Testis (tissue), 3 donors: ENCODE data around the gene ENPEP. TPM values are rescaled to one million over a fixed set of nuclear protein-coding genes. Genes with fewer than 3 reads are reported as not detected.

Source experiments
- DNase-seq: peaks from one replicate; pipeline ENCODE4 v3.0.0-alpha.2; 2019
- H3K27ac ChIP-seq, 2 donors: fragments of 200-600 bp; sonication (generic); one replicate each; pipeline ENCODE4 v1.5.1; 2019
- H3K27me3 ChIP-seq: fragments of 200-600 bp; sonication (generic); one replicate; pipeline ENCODE4 v1.5.1; 2019
- H3K36me3 ChIP-seq: fragments of 200-600 bp; sonication (generic); one replicate; pipeline ENCODE4 v1.5.1; 2017; ENCODE audit warnings: low read depth; ENCODE audit errors: missing control alignments
- H3K4me1 ChIP-seq: fragments of 200-600 bp; sonication (generic); one replicate; pipeline ENCODE4 v1.5.1; 2019
- H3K4me3 ChIP-seq, 2 donors: fragments of 200-600 bp; sonication (generic); one replicate each; pipeline ENCODE4 v1.5.1; 2017 to 2019
- H3K9me3 ChIP-seq: fragments of 200-600 bp; sonication (generic); one replicate; pipeline ENCODE4 v1.5.1; 2017
- CTCF ChIP-seq, 3 experiments: fragments of 450-650 bp in 2 of 3; fragments of 200-600 bp in 1 of 3; sonication (generic) in 1 of 3; IDR thresholded peaks; one replicate each; pipeline ENCODE4 v1.5.1; 2016 to 2019; ENCODE audit warnings: antibody characterized with exemption in 3 of 3, mild to moderate bottlenecking in 2 of 3, moderate library complexity in 1 of 3
- POLR2A ChIP-seq: fragments of 450-650 bp; IDR thresholded peaks from one replicate; pipeline ENCODE4 v1.6.1; 2017; ENCODE audit warnings: antibody characterized with exemption, mild to moderate bottlenecking, moderate library complexity
- WGBS, 2 donors: methylation state at CpG; one replicate each; pipeline ENCODE4 v1.1.5; 2018; 5-methylcytosine and 5-hydroxymethylcytosine counted together
- intact Hi-C: fragments of 100-400 bp; cut with DNase I; formaldehyde crosslinking; loops from one replicate; pipeline ENCODE4 v1.15.1; 2023; ENCODE audit warnings: low total_unique reads
- polyA plus RNA-seq: library from polyadenylated mRNA; stranded (reverse); fragments of 350-450 nt; fragmentation: Illumina TruSeq; extraction: RNeasy Lipid Tissue Mini Kit (QIAGEN cat#74804); gene quantifications from one replicate; pipeline ENCODE4 v1.2.3, GENCODE V29; 2014; ENCODE audit warnings: low read depth, low replicate concordance; ENCODE audit not compliant: insufficient read depth
- total RNA-seq, 2 donors: library from RNA; depleted of rRNA; stranded (reverse); fragments of >200 nt; gene quantifications; one replicate each; pipeline ENCODE4 v1.2.3, GENCODE V29; 2016

The ENPEP gene
- total and polyA plus RNA-seq, 3 donors from 2014 or later = 1.7 to 2.4 (median 1.7) TPM

DNA sequence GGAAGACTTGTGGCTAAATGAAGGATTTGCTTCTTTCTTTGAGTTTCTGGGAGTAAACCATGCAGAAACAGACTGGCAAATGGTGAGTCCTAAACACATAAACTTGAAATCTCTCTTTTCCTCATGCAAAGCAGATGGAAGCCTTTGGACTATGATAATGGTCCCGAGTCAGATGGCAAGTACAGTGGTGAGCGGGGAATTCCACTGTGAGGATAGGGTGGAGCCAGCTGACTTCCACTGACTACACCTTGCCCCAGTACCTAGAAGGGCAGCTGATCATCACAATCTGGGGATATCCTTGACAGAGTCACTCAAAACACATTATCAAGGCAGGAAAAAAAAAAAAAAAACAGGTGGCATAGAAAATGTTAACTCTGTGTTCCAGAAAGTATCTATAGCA is 34.3 kb downstream of the ENPEP start:
- no peak for TF ChIP-seq CTCF (IDR thresholded peaks at IDR 0.05)
- H3K27me3 ChIP-seq = no peaks in the 10 kb centered on the region
- 82 to 94% methylated on average over 2 of the region's 2 CpGs for WGBS, 2 donors
- no peak for DNase-seq
- H3K27ac ChIP-seq = no peak overlapping the region
- H3K9me3 ChIP-seq = no peaks in the 10 kb centered on the region
- intact Hi-C loops = loop anchor here (5.0 kb wide), 1 partner anchor 513 kb away; no protein-coding TSS in a partner anchor
- H3K4me3 ChIP-seq = no peak overlapping the region
- no peaks in the 10 kb centered on the region for H3K36me3 ChIP-seq
- H3K4me1 ChIP-seq = no peaks in the 10 kb centered on the region

DNA sequence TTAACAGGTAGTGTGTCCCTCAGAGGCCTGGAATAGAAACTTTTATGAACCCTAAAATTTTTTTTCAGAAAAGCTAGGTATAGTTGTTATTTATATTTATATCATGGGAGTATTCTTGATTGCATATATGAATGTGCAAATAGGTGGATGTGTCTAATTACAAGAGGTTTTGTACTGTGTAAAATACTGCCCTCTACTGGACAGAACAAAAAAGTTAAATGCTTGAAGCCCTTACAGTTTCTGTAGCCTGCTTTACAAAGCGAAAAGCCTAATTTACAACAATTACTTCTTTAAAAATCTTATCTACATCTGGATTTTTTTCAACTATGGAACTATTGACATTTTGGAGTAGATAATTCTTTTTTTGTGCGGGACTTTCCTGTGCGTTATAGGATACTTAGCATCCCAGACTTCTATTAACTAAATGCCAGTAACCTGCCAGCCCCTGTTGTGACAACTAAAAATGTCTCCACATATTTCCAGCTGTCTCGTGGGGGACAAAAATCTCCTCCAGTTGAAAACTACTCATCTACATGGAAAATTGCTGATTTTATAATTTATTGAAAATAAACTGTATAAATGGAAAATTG is 35.1 kb downstream of the ENPEP start:
- TF ChIP-seq POLR2A (no peak), CTCF (IDR thresholded peaks at IDR 0.05) (peak; percentile 57 to 76 (median 65))
- Histone ChIP-seq H3K27me3 (no peaks in the 10 kb centered on the region), H3K4me1 (no peaks in the 10 kb centered on the region), H3K27ac (no peak overlapping the region), H3K36me3 (no peaks in the 10 kb centered on the region), H3K9me3 (no peaks in the 10 kb centered on the region), H3K4me3 (no peak overlapping the region)
- DNase-seq = no peak
- WGBS, 2 donors = 46 to 57% methylated on average over 4 of the region's 4 CpGs
- intact Hi-C loops = loop anchor here (5.0 kb wide), 1 partner anchor 514 kb away; no protein-coding TSS in a partner anchor

- 73 to 80% methylated on average over 3 of the region's 3 CpGs for WGBS, 2 donors
- Histone ChIP-seq H3K4me3 (no peak overlapping the region), H3K9me3 (no peaks in the 10 kb centered on the region), H3K27me3 (no peaks in the 10 kb centered on the region), H3K27ac (no peak overlapping the region), H3K4me1 (no peaks in the 10 kb centered on the region), H3K36me3 (no peaks in the 10 kb centered on the region)
- TF ChIP-seq POLR2A (no peak), CTCF (IDR thresholded peaks at IDR 0.05) (no peak)
- intact Hi-C loops = loop anchor here (5.0 kb wide), 1 partner anchor 516 kb away; no protein-coding TSS in a partner anchor
- DNase-seq = no peak
Observed at GRCh38 chr4:110512901-110513300, 36.9 kb downstream of the ENPEP start.

GRCh38 chr4:110514889-110515479 is 39.0 kb downstream of the ENPEP start:
- intact Hi-C loops = loop anchor here (5.0 kb wide), 1 partner anchor 518 kb away; no protein-coding TSS in a partner anchor
- no peaks in the 10 kb centered on the region for H3K4me1 ChIP-seq

More at GRCh38 chr4:110514889-110515479, 39.0 kb downstream of the ENPEP start:
- TF ChIP-seq POLR2A (no peak), CTCF (IDR thresholded peaks at IDR 0.05) (peak in 2 of 3 experiments; percentile 23 to 66)
- no peaks in the 10 kb centered on the region for H3K9me3 ChIP-seq
- no peaks in the 10 kb centered on the region for H3K36me3 ChIP-seq
- no peaks in the 10 kb centered on the region for H3K27me3 ChIP-seq
- DNase-seq = no peak
- no peak overlapping the region for H3K4me3 ChIP-seq
- H3K27ac ChIP-seq = no peak overlapping the region
